ENCODE results near the gene PIPOX. TPM values are rescaled to one million over a fixed set of nuclear protein-coding genes. Genes with fewer than 3 reads are reported as not detected.

PIPOX gene
- total and polyA plus RNA-seq, 9 of the 15 experiments (the other 6 are each of a cell fraction or from before 2014, with no cell fraction given): 0.15 to 2.2 (median 0.58) TPM; not detected in 2

GRCh38 chr17:29071303-29071702 lies 28.4 kb downstream of the PIPOX start (continued):
- TF ChIP-seq TOE1 (IDR thresholded peaks at IDR 0.05; ENCODE audit: borderline replicate concordance): no peak
- no peak for TF ChIP-seq TOE1 (CRISPR knock-in tag; IDR thresholded peaks at IDR 0.05; ENCODE audit: borderline replicate concordance, low read depth)
- TF ChIP-seq, protein P1, sequence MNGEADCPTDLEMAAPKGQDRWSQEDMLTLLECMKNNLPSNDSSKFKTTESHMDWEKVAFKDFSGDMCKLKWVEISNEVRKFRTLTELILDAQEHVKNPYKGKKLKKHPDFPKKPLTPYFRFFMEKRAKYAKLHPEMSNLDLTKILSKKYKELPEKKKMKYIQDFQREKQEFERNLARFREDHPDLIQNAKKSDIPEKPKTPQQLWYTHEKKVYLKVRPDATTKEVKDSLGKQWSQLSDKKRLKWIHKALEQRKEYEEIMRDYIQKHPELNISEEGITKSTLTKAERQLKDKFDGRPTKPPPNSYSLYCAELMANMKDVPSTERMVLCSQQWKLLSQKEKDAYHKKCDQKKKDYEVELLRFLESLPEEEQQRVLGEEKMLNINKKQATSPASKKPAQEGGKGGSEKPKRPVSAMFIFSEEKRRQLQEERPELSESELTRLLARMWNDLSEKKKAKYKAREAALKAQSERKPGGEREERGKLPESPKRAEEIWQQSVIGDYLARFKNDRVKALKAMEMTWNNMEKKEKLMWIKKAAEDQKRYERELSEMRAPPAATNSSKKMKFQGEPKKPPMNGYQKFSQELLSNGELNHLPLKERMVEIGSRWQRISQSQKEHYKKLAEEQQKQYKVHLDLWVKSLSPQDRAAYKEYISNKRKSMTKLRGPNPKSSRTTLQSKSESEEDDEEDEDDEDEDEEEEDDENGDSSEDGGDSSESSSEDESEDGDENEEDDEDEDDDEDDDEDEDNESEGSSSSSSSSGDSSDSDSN (IDR thresholded peaks at IDR 0.05; ENCODE audit: borderline replicate concordance in 1 of 2, low read depth in 2 of 2, low read length in 2 of 2): no peak
- TF ChIP-seq, protein P2, sequence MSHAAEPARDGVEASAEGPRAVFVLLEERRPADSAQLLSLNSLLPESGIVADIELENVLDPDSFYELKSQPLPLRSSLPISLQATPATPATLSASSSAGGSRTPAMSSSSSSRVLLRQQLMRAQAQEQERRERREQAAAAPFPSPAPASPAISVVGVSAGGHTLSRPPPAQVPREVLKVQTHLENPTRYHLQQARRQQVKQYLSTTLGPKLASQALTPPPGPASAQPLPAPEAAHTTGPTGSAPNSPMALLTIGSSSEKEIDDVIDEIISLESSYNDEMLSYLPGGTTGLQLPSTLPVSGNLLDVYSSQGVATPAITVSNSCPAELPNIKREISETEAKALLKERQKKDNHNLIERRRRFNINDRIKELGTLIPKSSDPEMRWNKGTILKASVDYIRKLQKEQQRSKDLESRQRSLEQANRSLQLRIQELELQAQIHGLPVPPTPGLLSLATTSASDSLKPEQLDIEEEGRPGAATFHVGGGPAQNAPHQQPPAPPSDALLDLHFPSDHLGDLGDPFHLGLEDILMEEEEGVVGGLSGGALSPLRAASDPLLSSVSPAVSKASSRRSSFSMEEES (CRISPR knock-in tag; IDR thresholded peaks at IDR 0.05): peak; percentile 58
- TF ChIP-seq, protein P3, sequence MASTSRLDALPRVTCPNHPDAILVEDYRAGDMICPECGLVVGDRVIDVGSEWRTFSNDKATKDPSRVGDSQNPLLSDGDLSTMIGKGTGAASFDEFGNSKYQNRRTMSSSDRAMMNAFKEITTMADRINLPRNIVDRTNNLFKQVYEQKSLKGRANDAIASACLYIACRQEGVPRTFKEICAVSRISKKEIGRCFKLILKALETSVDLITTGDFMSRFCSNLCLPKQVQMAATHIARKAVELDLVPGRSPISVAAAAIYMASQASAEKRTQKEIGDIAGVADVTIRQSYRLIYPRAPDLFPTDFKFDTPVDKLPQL (IDR thresholded peaks at IDR 0.05; ENCODE audit: extremely low read depth, insufficient read length): no peak

All from K562 (cell line).